Left kidney (tissue), 8 donors: ENCODE measurements around the gene CTXND2. TPM values are rescaled to one million over a fixed set of nuclear protein-coding genes. Genes with fewer than 3 reads are reported as not detected.
"Not testable (repeated sequence)": the region's sequence is repeated elsewhere in the genome, so short reads cannot be mapped to it uniquely, and the experiment has no call there.

ENCODE experiments used
- DNase-seq: peaks from one replicate; pipeline ENCODE4 v3.0.0-alpha.2; 2013
- long read RNA-seq, 8 donors: transcript quantifications; one replicate each; lab custom pipeline, GENCODE V29; 2026
- polyA plus RNA-seq: library from polyadenylated mRNA; unstranded; fragments of 120-200 nt; gene quantifications from one replicate; pipeline ENCODE4 v1.2.1, GENCODE V29; 2013; ENCODE audit not compliant: insufficient read length

The CTXND2 gene
- 0.22 TPM for polyA plus RNA-seq
- long read RNA-seq, donor 1, result 0 reads
- long read RNA-seq, donor 2, result 0 reads
- long read RNA-seq, donor 3, result 0 reads
- long read RNA-seq, donor 4, result 0 reads
- long read RNA-seq, donor 5, result 0 reads
- long read RNA-seq, donor 6, result 0 reads
- long read RNA-seq, donor 7, partial matches to known transcripts, result 0 of 1 reads
- long read RNA-seq, donor 7, other reads (novel, unspliced or antisense), result 0 of 1 reads
- long read RNA-seq, donor 8, result 0 reads

GRCh38 chr1:150887018-150887417 is at the start of gene CTXND2:
Gene CTXND2, plus strand, starts transcription at chr1:150887136. Its CDS starts 25,179 bp downstream, at chr1:150912315.
- no peak for DNase-seq

- DNase-seq, result not testable (repeated sequence)
Measured at GRCh38 chr1:150840850-150841249, 46.1 kb upstream of the CTXND2 start.

- no peak for DNase-seq
Measured at GRCh38 chr1:150841626-150842025, 45.3 kb upstream of the CTXND2 start.

- DNase-seq, result no peak
Measured at GRCh38 chr1:150842343-150842742, 44.6 kb upstream of the CTXND2 start.

GRCh38 chr1:150842964-150843363 is 44.0 kb upstream of the CTXND2 start:
- DNase-seq, result no peak

GRCh38 chr1:150843474-150843873 is 43.5 kb upstream of the CTXND2 start:
- no peak for DNase-seq

GRCh38 chr1:150846473-150847146 is 40.3 kb upstream of the CTXND2 start:
- no peak for DNase-seq

GRCh38 chr1:150850801-150851362 is 36.1 kb upstream of the CTXND2 start:
- DNase-seq, result not testable (repeated sequence)

GRCh38 chr1:150852734-150853133 is 34.2 kb upstream of the CTXND2 start:
- DNase-seq, result not testable (repeated sequence)

GRCh38 chr1:150863724-150864123 is 23.2 kb upstream of the CTXND2 start:
- DNase-seq, result no peak

- DNase-seq, result not testable (repeated sequence)
Measured at GRCh38 chr1:150864200-150864599, 22.7 kb upstream of the CTXND2 start.

GRCh38 chr1:150869683-150870082 is 17.3 kb upstream of the CTXND2 start:
- DNase-seq, result no peak

GRCh38 chr1:150872572-150872971 is 14.4 kb upstream of the CTXND2 start:
- no peak for DNase-seq

- no peak for DNase-seq
Measured at GRCh38 chr1:150873521-150873920, 13.4 kb upstream of the CTXND2 start.

GRCh38 chr1:150874455-150875196 is 12.3 kb upstream of the CTXND2 start:
- no peak for DNase-seq

- DNase-seq, result no peak
Measured at GRCh38 chr1:150875197-150876118, 11.5 kb upstream of the CTXND2 start.

- DNase-seq, result no peak
Measured at GRCh38 chr1:150876119-150876454, 10.8 kb upstream of the CTXND2 start.

- not testable (repeated sequence) for DNase-seq
Measured at GRCh38 chr1:150878931-150879330, 8.0 kb upstream of the CTXND2 start.

- no peak for DNase-seq
Measured at GRCh38 chr1:150881331-150882070, 5.4 kb upstream of the CTXND2 start.

GRCh38 chr1:150883121-150883520 is 3.8 kb upstream of the CTXND2 start:
- not testable (repeated sequence) for DNase-seq

- no peak for DNase-seq
Measured at GRCh38 chr1:150888727-150889126, 1.8 kb downstream of the CTXND2 start.
